ENCODE measurements around the gene TUSC2. TPM values are rescaled to one million over a fixed set of nuclear protein-coding genes. Genes with fewer than 3 reads are reported as not detected.
A peak's percentile ranks its signal among the peaks of the same experiment; 100 is the strongest.

TUSC2 gene
- total and polyA plus RNA-seq, 10 of the 15 experiments (the other 5 are each of a cell fraction or from before 2014, with no cell fraction given), result 4.0 to 73.8 (median 34.3) TPM

DNA sequence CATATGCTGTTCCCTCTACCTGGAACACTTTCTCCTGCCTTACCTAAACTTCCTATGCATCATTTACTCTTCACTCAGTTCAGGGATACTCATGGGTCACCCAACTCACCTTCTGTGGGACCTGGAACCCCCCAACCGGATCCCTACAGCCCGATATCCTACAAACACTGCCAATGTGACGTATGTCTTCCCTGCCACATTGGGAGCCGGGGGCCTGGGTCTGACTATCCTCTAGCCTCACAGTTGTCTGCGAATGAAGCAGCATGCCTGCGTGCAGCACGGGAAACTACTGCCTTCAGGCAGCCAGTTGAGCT, 22.1 kb upstream of the TUSC2 start (continued):
- TF ChIP-seq, protein P1, sequence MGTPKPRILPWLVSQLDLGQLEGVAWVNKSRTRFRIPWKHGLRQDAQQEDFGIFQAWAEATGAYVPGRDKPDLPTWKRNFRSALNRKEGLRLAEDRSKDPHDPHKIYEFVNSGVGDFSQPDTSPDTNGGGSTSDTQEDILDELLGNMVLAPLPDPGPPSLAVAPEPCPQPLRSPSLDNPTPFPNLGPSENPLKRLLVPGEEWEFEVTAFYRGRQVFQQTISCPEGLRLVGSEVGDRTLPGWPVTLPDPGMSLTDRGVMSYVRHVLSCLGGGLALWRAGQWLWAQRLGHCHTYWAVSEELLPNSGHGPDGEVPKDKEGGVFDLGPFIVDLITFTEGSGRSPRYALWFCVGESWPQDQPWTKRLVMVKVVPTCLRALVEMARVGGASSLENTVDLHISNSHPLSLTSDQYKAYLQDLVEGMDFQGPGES (IDR thresholded peaks at IDR 0.05), result no peak
- TF ChIP-seq, protein P2, sequence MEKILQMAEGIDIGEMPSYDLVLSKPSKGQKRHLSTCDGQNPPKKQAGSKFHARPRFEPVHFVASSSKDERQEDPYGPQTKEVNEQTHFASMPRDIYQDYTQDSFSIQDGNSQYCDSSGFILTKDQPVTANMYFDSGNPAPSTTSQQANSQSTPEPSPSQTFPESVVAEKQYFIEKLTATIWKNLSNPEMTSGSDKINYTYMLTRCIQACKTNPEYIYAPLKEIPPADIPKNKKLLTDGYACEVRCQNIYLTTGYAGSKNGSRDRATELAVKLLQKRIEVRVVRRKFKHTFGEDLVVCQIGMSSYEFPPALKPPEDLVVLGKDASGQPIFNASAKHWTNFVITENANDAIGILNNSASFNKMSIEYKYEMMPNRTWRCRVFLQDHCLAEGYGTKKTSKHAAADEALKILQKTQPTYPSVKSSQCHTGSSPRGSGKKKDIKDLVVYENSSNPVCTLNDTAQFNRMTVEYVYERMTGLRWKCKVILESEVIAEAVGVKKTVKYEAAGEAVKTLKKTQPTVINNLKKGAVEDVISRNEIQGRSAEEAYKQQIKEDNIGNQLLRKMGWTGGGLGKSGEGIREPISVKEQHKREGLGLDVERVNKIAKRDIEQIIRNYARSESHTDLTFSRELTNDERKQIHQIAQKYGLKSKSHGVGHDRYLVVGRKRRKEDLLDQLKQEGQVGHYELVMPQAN (conservative IDR thresholded peaks at IDR 0.05), result no peak; the same call in 1 of the 2 replicates
- no peak for TF ChIP-seq SIN3A (IDR thresholded peaks at IDR 0.05; ENCODE audit: low read depth, low read length)
- no peak for TF ChIP-seq ZNF217 (IDR thresholded peaks at IDR 0.05)

DNA sequence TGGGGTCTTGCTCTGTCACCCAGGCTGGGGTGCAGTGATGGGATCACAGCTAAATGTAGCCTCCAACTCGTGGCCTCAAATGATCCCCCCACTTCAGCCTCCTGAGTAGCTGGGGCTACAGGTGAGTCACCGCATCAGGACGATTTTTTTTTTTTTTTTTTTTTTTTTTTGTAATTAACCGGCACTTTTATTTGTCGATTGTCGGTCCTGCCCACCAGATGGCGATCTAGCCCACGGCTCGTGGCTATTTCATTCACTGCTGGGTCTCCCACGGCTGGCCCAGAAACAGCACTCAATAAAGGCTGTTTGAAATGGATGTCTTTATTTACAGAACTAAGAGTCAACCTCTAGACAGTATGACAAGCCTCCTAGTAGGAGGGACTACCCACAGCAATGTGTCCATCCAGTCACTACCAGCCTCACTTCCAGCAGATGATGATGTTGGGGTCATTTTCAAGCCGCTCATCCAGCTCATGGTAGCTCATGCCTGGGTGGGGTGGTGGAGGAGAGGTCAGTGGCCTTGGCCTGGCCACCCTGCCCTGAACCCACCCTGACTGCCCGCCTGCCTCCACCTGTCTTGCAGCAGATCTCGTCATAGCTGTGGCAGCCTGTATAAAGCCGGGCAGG, 19.3 kb upstream of the TUSC2 start:
- no peaks in the 10 kb centered on the region for H3K9me3 ChIP-seq (replicated peaks; ENCODE audit: control insufficient read depth, insufficient read depth, low read length)
- SMC1A ChIA-PET (ENCODE audit: uncharacterized antibody, unreplicated experiment), result interaction anchor here (1.4 to 3.0 kb wide), 4 partner anchors 10 to 197 kb away, joined by 3 to 16 read pairs (median 6); no protein-coding TSS in a partner anchor
- RAD21 ChIA-PET (ENCODE audit: unreplicated experiment), result interaction anchor here (0.7 to 2.4 kb wide), 4 partner anchors 19 to 194 kb away, joined by 3 to 13 read pairs (median 3); partner anchors contain the start of gene TUSC2
- in situ Hi-C loops (cut with MboI) (loop anchor here (5.0 kb wide), 1 partner anchor 200 kb away; no protein-coding TSS in a partner anchor), intact Hi-C loops (cut with micrococcal nuclease; ENCODE audit: unreplicated experiment) (loop anchor here (2.0 kb wide), 2 partner anchors 196 to 268 kb away; no protein-coding TSS in a partner anchor)
- no peak overlapping the region for H2AFZ ChIP-seq (ENCODE audit: control insufficient read depth, low read depth, low read length)
- 32% methylated on average over 10 of the region's 14 CpGs for WGBS (ENCODE audit: insufficient coverage, insufficient replicate concordance, low lambda C conversion rate, missing lambda C conversion rate)
- H3K27ac ChIP-seq (ENCODE audit: control insufficient read depth, insufficient read depth), result no peak overlapping the region
- no peak overlapping the region for H3K4me3 ChIP-seq
- peaks cover 26% of the 10 kb centered on the region for H3K4me1 ChIP-seq (ENCODE audit: control insufficient read depth, insufficient read depth, low read length)
- H4K20me1 ChIP-seq (ENCODE audit: control insufficient read depth, insufficient read depth), result no peaks in the 10 kb centered on the region
- POLR2A ChIA-PET, result interaction anchor here (1.0 to 4.3 kb wide), 2 partner anchors 8 to 10 kb away, joined by 5 to 84 read pairs; partner anchors contain the start of gene RASSF1
- H3K4me2 ChIP-seq (ENCODE audit: control insufficient read depth, insufficient read depth), result no peak overlapping the region
- H3K9ac ChIP-seq (ENCODE audit: control insufficient read depth, insufficient read depth, low read length), result no peak overlapping the region
- no peak for DNase-seq (ENCODE audit: low read depth, low spot score)
- peaks cover 20% of the 10 kb centered on the region for H3K79me2 ChIP-seq (ENCODE audit: control insufficient read depth, insufficient read depth, low read length)
- BruUV-seq (replicated peaks), result no TSS peak
- no peak for FAIRE-seq
- no peaks in the 10 kb centered on the region for H3K27me3 ChIP-seq (replicated peaks in 1 of 2; ENCODE audit: control insufficient read depth in 2 of 2, insufficient read depth in 2 of 2, low read length in 1 of 2)
- peak; percentile 3; the same call in 2 of the 3 replicates for ATAC-seq
- H3K36me3 ChIP-seq (ENCODE audit: control insufficient read depth in 2 of 2, insufficient read depth in 2 of 2, low read length in 1 of 2), result peaks cover 0 to 5% of the 10 kb centered on the region in 2 experiments; a peak in 1 of 4 replicates
- CTCF ChIA-PET, result interaction anchor here (1.0 to 5.4 kb wide), 10 partner anchors 9 to 266 kb away, joined by 3 to 65 read pairs (median 4); partner anchors contain the start of gene RASSF1
- TF ChIP-seq NBN (IDR thresholded peaks at IDR 0.05) (no peak), MEF2A (IDR thresholded peaks at IDR 0.05; ENCODE audit: insufficient read depth, low read depth, low read length) (no peak), KDM1A (IDR thresholded peaks at IDR 0.05; ENCODE audit: borderline replicate concordance) (no peak), TBL1XR1 (IDR thresholded peaks at IDR 0.05; ENCODE audit: low read depth, low read length) (no peak), TARDBP (IDR thresholded peaks at IDR 0.05; ENCODE audit: borderline replicate concordance) (no peak), ZNF384 (IDR thresholded peaks at IDR 0.05; ENCODE audit: borderline replicate concordance, low read depth, low read length) (peak; percentile 98), SMAD1 (IDR thresholded peaks at IDR 0.05; ENCODE audit: low read depth, partially characterized antibody) (no peak)
- TF ChIP-seq, protein P3, sequence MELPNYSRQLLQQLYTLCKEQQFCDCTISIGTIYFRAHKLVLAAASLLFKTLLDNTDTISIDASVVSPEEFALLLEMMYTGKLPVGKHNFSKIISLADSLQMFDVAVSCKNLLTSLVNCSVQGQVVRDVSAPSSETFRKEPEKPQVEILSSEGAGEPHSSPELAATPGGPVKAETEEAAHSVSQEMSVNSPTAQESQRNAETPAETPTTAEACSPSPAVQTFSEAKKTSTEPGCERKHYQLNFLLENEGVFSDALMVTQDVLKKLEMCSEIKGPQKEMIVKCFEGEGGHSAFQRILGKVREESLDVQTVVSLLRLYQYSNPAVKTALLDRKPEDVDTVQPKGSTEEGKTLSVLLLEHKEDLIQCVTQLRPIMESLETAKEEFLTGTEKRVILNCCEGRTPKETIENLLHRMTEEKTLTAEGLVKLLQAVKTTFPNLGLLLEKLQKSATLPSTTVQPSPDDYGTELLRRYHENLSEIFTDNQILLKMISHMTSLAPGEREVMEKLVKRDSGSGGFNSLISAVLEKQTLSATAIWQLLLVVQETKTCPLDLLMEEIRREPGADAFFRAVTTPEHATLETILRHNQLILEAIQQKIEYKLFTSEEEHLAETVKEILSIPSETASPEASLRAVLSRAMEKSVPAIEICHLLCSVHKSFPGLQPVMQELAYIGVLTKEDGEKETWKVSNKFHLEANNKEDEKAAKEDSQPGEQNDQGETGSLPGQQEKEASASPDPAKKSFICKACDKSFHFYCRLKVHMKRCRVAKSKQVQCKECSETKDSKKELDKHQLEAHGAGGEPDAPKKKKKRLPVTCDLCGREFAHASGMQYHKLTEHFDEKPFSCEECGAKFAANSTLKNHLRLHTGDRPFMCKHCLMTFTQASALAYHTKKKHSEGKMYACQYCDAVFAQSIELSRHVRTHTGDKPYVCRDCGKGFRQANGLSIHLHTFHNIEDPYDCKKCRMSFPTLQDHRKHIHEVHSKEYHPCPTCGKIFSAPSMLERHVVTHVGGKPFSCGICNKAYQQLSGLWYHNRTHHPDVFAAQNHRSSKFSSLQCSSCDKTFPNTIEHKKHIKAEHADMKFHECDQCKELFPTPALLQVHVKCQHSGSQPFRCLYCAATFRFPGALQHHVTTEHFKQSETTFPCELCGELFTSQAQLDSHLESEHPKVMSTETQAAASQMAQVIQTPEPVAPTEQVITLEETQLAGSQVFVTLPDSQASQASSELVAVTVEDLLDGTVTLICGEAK (IDR thresholded peaks at IDR 0.05; ENCODE audit: borderline replicate concordance), result peak; percentile 67
